ENCODE measurements around the gene CTTN.

- TF ChIP-seq, protein P1, sequence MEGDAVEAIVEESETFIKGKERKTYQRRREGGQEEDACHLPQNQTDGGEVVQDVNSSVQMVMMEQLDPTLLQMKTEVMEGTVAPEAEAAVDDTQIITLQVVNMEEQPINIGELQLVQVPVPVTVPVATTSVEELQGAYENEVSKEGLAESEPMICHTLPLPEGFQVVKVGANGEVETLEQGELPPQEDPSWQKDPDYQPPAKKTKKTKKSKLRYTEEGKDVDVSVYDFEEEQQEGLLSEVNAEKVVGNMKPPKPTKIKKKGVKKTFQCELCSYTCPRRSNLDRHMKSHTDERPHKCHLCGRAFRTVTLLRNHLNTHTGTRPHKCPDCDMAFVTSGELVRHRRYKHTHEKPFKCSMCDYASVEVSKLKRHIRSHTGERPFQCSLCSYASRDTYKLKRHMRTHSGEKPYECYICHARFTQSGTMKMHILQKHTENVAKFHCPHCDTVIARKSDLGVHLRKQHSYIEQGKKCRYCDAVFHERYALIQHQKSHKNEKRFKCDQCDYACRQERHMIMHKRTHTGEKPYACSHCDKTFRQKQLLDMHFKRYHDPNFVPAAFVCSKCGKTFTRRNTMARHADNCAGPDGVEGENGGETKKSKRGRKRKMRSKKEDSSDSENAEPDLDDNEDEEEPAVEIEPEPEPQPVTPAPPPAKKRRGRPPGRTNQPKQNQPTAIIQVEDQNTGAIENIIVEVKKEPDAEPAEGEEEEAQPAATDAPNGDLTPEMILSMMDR (conservative IDR thresholded peaks at IDR 0.05): no peak
- TF ChIP-seq EZH2 (IDR thresholded peaks at IDR 0.05; ENCODE audit: low read depth): no peak
Observed at GRCh38 chr11:70429724-70430521, 31.6 kb downstream of the CTTN start.

Measured in PC-9 (cell line).